GM19351 (cell line): Measurements from ENCODE around the gene DNAJA4.

Experiments
- ATAC-seq: cut with Tn5 transposase; IDR thresholded peaks from one replicate; pipeline ENCODE4 v1.9.1; 2021; ENCODE audit warnings: mild to moderate bottlenecking, moderate library complexity; ENCODE audit not compliant: unreplicated experiment

The DNAJA4 gene

DNA sequence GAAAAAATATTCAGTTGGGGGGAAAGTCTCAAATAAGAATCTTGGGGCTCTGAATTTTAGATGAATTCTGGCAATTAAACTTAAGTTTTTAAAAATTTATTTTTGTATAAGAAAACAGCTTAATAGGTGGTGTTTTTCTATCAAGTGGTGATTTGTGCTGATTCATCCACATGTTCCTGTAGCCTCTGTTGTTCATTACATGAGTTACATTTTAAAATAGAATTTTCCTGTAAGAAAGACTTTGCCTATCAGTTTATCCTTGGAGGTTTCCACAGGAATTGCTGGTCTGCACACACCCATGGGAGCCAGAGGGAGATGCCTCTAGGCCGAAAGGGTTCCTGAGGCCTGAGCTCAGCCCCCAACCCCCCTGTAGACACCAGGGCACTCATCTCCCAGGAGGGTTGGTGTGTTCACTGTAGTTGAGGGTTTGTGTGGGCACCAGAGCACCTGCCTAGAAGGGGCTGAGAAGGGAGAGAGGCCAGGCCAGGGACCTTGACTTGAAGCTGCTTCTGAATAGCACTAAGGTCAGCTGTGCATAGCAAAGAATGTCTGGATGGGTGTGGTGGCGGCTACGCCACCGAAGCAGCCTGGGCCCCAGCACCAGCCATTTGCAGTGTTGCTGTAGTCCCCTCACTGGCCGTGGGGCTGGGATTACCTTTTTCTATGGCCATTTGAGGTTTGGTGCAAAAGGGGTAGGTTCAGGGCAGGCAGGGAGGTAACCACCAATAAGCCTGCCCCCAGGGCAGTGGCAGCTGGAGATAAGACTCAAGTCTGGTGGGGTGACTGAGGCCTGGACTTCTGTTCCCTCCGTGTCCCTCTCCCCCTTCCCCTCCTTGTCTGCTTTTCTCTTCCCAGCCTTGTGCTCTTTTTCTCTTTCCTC is 11.9 kb downstream of the DNAJA4 start:
- ATAC-seq, result no peak

DNA sequence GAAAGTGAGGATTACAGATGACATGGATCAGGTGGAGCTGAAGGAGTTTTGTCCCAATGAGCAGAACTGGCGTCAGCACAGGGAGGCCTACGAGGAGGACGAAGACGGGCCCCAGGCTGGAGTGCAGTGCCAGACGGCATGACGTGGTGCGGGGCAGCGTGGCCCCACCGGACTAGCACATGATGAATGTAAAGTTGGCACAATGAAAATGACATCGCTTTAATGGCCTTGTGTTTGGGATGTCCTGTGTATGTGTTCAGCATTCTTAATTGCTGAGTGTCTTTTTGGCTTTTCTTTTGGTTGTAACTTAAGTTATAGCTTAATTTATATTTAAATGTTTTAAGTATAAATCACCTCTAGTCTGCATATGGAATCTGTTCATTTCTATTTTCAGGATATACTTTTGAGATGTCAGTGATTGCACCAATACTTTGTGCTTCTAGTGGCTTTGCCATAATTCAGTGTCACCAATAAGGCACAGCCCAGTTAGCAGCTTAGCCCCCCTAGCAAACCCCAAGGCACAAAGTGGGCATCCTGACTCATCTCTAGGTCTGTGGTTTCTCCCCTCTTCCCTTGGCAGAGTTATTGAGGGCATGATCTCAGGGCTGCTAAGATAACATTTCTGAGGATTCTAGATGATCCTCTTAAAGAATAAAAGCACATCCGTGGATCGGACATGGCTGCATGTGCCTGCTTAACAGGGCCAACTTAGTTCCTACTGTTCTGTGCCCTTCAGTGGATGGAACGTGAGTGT is 16.1 kb downstream of the DNAJA4 start:
- no peak for ATAC-seq

DNA sequence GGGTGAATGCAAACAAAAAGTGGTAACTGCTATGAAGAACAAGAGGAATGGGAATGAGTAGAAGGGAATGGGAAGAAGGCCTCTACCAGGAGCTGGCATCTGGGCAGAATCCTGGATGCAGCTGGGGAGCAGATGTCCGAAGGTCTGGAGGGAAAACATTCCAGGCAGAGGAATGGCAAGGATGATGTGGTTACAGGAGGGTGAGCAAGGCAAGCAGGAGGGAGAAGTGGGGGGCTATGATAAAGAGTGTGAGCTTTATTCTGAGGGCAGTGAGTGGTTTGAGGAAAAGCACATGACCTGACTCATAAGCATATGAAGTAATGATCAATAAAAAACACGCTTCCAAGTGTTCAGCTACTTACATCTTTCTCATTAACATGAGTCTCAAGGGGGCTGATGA is 18.0 kb downstream of the DNAJA4 start:
- no peak for ATAC-seq

DNA sequence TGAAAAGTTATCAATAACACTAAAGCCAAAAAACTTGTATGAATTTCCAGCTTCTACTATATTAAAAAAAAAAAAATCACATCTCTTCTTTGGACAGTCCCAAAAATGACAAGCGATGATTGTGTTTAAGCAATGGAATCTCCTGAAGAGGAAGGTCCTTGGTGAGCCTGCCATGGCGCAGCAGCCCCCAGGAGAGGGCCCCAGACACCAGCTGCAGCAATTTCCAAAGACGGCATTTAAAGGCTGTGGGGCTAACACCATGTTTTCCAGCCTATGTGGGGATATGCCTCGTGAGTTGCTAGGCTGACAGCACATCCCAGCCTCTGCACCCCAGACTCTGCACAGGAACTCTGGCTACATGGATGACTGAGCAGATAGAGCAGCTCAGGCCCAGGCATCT is 20.4 kb downstream of the DNAJA4 start:
- ATAC-seq, result no peak

DNA sequence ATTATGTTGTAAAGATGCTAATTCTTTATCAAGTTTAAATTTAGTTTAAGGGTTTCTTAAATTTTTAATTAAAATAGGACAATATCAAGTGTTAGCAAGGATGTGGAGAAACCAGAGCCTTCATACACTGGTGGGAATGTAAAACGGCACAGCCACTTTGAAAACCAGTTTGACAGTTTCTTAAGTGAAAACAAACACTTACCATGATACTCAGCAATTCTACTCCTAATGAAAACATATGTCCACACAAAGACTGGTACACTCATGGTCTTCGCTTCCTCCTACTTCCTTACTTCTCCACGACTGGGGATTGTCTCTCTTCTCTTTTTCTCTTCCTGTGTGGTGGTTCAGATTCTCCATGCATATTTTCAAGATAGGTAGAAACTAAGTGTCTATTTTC is 25.9 kb downstream of the DNAJA4 start:
- no peak for ATAC-seq

GRCh38 chr15:78291052-78291451 is 26.7 kb downstream of the DNAJA4 start:
- ATAC-seq, result no peak

DNA sequence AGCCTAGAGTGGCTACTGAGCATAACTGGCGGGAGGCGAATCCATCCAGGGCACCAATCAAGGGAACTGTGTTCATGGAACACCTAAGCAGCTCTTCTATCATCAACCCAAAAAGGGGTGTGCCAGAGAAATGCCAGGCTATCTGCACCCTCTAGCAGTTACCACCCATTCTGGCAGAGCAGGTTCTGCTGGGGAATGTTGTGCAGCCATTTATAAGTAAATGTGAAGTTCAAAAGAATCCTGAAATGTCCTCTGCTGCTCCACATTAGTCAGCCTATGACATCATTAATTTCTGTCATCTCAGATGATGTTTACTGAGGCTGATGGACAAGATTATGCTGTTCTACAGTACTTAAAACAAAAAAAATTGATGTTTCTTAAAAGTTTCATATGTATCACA is 27.3 kb downstream of the DNAJA4 start:
- ATAC-seq, result no peak

GRCh38 chr15:78292219-78292618 is 27.9 kb downstream of the DNAJA4 start:
- no peak for ATAC-seq

GRCh38 chr15:78299101-78299930 is 35.0 kb downstream of the DNAJA4 start, which contains the start of gene SKIC8:
Gene SKIC8, minus strand, starts transcription at chr15:78299609. Its CDS starts 3,923 bp downstream, at chr15:78295686.
- peak; percentile 81 for ATAC-seq

DNA sequence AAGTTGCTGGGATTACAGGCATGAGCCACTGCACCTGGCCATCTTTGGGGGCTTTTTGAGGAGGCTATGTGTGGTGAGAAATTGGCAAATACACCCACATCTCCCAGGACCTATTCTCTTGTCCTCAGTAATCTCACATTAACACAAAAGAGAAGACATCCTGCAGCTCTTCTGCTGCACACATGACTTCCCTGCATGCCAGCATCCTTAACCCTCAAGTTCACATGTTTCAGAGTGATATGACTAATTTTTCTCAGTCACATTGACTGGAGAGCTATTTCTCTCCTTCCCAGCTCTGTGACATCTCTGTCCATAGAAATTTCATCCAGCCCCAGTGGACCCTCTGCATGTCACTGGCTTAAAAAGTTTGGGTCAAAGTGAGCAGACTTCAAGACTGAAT is 37.0 kb downstream of the DNAJA4 start:
- no peak for ATAC-seq

DNA sequence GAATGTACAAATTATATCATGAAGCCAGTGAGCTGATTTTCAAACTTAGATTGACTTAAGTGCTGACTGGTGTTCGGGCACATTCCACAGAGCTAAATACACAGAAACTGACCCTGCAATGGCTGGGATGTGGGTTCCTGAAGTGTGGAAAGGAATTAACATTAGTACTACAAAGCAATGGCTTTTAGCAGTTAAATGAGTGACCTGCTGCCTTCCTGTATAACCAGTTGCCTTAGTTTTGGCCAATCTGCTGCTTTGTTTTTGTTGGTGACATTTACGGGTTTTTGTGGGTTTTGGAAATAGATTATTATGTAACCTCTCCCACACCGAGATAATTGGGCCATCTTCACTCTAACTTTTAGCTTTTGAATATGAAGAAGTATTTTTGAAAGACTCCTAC is 37.5 kb downstream of the DNAJA4 start:
- no peak for ATAC-seq

- ATAC-seq, result no peak
Observed at GRCh38 chr15:78302579-78303312, 38.4 kb downstream of the DNAJA4 start.

DNA sequence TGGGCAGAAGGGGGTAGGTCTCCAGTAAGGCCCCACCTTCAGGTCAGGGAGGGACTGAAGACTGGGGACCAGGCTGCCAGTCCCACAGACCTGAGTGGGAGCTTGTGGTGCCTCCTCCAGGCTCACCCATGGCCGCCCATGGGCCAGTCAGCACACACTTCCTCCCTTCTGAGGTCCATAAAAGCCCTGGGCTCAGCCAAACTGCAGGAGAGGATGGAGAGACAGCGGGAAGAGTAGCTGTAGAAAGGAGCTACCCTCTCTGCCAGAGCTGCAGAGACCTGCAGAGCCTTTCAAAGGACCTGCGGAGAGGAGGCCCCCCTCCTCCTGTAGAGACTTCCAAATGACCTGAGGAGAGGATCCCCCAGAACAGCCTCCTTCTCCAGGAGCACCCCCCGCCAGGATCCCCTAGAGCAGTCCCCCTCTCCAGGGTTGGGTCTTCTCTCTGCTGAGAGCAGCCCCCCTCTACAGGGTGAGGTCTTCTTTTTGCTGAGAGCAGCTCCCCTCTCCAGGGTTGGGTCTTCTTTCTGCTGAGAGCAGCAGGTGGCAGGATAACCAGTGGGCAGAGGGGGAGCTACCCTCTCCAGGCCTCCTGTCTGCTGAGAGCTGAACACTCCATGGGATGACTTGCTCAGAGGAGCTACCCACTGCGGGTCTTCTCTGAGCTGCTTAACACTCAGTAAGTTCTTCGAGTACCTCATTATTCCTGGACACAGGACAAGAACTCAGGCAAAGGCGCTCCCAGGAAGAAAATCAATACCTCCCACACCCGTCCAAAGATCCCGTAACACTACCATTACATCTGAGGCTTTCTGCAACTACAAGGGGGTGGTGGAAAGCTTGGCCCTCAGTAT is 40.1 kb downstream of the DNAJA4 start:
- ATAC-seq, result no peak

GRCh38 chr15:78306176-78306774 is 41.9 kb downstream of the DNAJA4 start:
- ATAC-seq, result no peak

DNA sequence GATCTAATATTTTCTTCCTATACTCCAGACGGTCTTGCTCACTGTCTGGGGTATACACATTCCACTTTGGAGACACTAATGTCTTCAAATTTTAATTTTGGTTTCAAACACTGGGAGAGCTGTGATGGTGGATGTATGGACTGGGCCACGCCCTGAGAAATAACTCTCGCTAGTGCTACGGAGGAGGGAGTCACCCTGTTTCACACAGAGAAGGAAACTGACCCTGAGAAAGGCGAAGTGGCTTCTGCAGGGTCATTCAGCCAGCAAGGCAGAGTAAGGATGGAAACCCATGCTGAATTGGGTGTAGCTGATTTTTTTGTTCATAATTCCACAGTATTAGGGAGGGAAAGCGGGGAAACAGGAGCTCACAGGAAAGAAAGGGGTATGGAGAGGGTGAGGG is 43.6 kb downstream of the DNAJA4 start:
- ATAC-seq, result no peak

GRCh38 chr15:78308422-78309032 is 44.2 kb downstream of the DNAJA4 start:
- no peak for ATAC-seq

DNA sequence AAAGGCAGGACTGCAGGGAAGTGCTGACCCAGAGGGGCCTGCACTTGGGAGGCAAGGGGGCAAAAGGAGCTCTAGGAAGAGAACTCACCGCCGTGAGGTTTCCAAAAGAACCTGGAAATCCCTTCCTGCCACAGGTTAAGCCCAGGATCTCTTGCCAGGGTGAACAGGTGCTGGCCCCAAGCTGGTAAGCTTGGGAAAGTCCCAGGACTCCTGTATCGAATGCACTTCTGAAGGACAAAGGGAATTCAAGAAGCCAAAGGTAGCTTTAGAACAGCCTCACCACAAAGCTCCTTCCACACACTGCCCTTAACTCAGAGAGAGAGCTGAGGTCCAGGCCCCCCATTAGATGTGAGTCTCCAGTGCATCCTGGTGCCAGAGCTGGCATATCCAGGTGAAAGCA is 46.9 kb downstream of the DNAJA4 start:
- ATAC-seq, result no peak

GRCh38 chr15:78312536-78312935 is 48.2 kb downstream of the DNAJA4 start:
- no peak for ATAC-seq

DNA sequence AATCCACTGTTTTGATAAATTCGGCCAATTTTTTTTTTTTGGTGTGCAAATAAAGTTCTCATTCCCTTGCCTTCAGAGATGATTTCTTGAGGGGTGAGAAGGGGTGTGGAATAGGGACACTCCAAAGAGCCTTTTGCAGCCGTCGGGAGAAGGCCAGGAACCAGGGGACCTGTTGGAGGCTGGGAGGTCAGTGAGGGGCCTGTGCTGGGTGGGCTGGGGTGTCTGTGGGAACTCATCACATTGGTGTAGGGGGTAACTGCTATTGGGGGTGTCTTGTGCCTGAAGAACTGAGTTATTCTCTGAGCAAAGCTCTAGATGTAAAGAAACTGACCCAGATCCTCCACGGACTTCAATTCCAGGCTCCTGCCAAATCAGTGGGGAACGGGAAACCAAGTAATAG is 48.6 kb downstream of the DNAJA4 start:
- ATAC-seq, result no peak
